HG02943 (cell line): Measurements from ENCODE around the gene NDUFA3.
"Not testable (repeated sequence)": the region's sequence is repeated elsewhere in the genome, so short reads cannot be mapped to it uniquely, and the experiment has no call there.

ENCODE experiments used
- ATAC-seq: cut with Tn5 transposase; IDR thresholded peaks from one replicate; pipeline ENCODE4 v1.9.1; 2021; ENCODE audit warnings: mild to moderate bottlenecking, low read depth, moderate library complexity; ENCODE audit not compliant: unreplicated experiment

NDUFA3 gene

DNA sequence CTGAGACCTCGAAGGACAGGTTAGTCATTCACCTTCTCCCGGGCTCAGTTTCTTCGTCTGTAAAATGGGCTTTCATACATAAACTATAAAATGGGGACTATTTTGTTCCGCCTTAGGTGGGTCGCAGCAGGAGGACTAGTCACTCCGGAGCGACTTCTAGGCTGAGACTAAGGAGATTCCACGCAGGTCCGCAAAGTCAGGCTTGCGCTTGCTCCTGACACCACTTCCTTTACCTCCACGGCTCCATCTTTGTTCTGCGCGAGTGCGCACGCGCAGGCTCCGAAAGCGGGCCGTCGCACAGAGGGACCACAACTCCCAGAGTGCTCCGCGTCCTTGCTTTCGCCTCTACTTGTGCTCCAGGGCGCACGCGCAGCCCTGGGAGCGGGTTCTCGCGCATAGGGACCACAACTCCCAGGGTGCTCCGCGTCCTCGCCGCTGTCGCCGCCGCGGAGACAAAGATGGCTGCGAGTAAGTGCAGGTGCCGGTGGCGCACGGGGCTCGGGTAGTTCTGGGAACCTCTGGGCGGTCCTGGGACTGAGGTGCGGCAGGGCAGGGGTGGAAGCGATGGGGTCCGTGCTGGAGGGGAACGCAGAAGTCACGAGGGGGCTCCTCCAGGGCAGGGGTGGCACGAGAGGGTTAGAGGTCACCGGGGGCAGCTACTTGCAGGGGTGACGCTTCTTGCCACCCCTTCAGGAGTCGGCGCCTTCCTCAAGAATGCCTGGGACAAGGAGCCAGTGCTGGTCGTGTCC lies at the start of gene NDUFA3:
NDUFA3 (plus strand) TSS at position 435 of the 749 bp plus-strand sequence; CDS start at position 459, 24 bp downstream.
- ATAC-seq: peak; percentile 91

DNA sequence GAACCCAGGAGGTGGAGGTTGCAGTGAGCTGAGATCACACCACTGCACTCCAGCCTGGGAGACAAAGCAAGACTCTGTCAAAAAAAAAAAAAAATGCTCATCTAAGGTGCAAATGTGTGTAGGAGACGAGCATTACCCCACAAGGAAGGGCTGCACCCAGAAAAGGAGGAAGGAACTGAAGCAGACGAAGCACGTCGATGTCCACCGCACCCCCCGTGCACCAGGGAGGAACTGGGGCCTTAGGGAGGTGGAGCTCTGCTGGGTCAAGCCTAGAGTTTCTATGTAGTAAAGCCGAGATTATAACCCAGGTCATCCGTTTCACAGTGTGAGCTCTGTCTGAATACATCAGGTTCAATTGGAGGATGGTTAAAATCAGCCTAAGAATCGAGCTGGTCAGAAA lies 40.0 kb upstream of the NDUFA3 start:
- ATAC-seq: no peak

DNA sequence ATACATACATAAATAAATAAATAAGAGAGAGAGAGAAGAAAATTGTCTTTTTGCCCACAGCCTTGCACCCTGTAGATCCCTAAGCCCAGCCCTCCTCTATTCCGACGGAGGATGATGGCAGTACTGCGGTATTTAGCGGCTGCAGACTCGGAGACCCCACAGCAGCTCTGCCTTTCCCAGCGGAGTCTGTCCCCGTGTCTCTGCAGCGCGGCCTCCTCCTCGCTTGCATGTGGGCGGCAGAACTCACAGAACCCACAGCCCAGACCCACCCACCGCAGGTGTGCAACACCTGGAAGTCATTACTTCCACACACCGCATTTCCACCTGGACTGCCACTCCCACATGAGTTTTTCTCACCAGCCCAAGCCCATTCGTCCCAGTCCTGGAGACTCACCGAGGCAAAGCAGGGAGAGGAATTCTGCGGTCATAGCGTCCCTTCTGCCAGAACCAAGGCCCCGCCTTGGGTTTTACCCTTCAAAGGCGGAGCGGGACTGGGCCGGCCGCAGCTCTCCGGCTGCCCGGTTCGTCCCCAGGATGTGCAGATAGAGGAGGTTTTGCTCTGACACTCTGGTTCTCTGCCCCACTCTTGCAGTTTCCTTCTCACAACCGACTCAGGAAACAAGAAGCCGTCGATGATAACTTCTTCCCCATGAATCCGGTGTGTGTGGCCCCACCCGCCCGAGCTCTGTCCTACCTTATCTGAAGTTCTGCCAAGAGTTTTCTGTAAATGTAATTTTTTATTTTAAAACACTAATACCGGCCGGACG lies 39.1 kb upstream of the NDUFA3 start, which contains the start of gene VSTM1:
VSTM1 (minus strand) TSS at position 548 of the 767 bp plus-strand sequence; CDS start at position 428, 120 bp downstream.
- ATAC-seq: no peak

DNA sequence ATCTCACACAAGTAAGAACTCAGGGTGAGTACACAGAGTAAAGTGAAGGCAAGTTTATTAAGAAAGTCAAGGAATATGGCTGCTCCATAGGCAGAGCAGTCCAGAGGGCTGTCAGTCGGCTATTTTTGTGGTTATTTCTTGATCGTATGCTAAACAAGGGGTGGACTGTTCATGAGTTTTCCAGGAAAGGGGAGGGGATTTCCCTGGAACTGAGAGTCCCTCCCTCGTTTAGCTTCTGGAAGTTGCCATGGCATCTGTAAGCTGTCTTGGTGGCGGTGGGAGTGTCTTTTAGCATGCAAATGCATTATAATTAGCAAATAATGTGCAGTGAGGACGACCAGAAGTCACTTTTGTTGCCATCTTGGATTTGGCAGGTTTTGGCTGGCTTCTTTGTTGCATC lies 33.2 kb upstream of the NDUFA3 start:
- ATAC-seq: no peak

DNA sequence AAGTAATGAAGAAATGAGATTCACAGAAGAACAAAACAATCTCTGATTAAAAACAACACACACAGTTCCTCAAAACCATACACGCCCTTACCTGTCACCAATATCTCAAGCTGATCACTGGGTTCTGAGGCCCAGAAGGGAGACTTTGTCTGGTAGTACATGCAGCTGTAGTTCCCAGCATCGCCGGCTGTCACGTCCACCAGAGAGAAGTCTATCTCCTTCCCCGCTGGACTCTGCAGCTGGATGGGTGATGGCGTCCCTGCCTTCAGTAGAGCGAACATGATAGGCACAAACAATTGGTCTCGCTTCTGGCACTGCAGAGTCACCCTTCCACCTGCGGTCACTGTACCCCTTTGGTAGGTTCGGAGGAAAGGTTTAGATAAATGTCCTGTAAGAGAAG lies 28.8 kb upstream of the NDUFA3 start:
- no peak for ATAC-seq

DNA sequence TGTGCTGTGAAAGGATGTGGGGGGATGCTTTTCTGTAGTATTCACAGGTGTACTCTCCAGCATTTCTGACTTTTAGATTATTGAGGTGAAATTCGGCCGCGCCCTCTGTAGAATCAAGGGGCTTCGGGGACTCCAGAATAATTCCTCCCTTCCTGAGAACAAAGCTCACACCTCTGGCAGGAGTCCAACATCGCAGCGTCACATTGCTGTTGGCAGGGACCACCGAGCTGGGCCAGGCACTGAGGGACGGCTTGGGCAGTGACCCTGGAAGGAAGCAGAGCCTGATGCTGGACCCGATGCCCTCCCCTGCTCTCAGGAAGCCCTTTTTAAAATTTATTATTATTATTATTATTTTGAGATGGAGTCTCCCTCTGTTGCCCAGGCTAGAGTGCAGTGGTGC lies 27.8 kb upstream of the NDUFA3 start:
- no peak for ATAC-seq

DNA sequence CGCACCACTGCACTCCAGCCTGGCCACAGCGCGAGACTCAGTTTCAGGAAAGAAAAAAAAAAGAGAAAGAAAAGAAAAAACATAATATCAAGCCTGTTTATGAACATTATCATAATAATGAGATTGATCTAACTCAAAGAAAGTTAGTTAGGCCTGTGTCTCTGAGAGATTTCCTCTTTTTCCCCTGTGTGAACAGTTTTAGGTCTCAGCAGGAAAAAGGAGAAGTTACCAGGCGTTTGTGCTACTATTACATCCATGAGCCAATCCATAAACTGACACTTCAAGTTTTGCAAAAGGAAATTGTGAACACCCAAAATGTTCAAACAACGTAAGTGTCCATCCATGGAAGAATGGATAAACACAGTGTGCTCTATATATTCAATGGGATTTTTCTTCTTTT lies 25.3 kb upstream of the NDUFA3 start:
- no peak for ATAC-seq

DNA sequence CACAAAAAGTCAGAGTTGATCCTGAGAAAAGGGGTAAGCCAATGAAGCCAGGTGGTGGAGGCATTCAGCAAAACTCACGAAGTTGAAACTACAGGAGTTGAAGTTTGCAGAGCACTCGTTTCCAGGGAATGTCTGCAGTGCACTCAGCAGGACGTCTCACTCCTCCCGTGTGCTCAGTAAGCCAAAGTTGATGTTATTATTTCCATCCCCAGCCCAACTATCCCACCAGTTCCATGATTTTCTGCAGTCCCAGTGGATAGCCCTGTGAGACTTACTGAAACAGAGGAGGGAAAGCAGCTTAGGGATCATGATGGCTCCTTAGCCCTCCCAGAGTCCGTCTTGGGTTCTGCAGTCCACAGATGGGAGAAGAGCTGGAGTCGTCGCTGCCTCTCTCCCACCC lies 21.6 kb upstream of the NDUFA3 start, which contains the start of gene TARM1:
TARM1 (minus strand) TSS at position 334 of the 400 bp plus-strand sequence; CDS start at position 309, 25 bp downstream.
- ATAC-seq: no peak

DNA sequence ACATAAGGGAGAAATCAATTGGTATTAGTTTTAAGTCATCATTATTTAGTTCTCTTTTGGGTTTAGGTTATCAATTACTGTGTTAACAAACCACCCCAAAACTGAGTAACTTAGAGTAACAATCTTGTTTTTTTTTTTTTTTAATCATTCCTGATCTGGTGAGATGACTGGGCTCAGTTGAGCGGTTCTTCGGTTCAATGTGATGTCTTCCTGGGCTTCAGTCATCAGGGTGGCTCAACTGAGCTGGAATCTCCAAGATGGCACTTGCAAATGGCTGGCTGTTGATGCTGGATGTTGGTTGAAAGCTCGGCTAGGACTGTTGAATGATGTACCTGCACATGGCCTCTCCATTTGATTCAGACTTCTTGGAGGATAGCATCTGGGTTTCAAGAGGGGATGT lies 18.2 kb upstream of the NDUFA3 start:
- ATAC-seq: no peak

DNA sequence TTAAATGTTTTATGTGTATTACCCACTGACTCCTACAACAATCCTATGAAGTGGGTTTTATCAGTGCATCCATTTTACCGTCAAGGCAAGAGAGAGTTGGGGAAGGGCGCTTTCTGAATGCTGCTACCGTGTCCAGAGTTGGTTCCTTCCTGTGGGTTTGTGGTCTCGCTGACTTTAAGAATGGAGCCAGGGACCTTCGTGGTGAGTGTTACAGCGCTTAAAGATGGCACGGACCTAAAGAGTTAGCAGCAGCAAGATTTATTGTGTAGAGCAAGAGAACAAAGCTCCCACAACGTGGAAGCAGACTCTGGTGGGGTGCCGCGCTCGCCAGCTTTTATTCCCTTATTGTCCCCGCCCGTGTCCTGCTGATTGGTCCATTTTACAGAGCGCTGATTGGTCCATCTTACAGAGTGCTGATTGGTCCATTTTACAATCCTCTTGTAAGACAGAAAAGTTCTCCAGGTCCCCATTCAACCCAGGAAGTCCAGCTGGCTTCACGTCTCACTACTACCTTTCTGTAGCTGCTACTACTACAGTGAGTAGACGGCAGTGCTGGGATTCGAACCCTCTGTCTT lies 8.1 kb upstream of the NDUFA3 start:
- ATAC-seq: no peak

DNA sequence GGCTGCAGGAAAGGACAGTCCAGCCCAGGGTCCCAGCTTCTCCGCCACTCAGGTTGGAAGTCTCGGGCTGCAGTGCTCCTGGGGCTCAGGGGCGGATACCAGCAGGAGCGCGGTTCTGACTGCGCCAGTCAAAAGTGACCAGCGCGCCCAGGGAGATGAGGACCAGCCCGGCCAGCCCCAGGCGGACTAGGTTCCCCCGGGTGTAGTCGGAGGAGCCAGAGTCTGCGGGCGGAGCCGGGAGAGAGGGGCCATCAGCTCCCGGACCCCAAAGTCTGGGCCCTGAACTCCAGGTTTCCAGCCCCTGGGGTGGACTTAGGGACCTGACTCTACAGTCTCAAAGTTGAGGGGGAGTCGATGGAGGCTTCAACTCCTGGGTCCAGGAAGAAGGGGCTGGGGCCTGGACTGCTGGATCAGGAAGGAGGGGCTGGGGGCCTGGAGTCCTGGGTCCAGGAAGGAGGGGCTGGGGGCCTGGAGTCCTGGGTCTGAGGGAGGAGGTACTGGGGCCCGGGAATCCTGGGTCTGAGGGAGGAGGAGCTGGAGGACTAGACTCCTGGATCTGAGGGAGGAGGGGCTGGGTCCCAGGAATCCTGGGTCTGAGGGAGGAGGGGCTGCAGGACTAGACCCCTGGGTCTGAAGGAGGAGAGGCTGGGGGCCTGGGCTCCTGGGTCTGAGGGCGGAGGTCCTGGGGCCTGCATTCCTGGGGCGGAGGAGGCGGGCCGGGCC lies 7.4 kb upstream of the NDUFA3 start:
- no peak for ATAC-seq

DNA sequence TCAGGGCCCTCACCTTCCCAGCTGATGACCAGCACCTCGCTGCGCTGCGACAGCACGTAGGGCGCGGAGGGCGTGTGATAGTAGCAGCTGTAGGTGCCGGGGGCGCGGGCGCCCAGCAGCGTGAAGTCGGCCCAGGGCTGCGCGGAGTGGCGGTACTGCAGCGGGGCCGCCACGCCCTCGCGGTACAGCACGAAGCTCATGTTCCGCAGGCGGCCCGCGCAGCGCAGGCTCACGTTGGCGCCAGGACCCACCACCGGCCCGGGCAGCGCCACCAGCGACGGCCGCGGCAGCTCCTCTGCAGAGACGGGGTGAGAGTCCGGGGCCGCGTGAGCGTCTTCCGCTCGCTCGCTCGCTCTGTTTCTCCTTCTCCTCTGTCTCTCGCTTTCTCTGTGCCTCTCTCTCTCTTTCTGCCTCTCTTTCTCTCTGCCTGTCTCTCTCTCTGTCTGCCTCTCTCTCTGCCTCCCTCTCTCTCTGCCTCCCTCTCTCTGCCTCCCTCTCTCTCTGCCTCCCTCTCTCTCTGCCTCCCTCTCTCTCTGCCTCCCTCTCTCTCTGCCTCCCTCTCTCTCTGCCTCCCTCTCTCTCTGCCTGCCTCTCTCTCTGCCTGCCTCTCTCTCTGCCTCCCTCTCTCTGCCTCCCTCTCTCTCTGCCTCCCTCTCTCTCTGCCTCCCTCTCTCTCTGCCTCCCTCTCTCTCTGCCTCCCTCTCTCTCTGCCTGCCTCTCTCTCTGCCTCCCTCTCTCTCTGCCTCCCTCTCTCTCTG lies 6.6 kb upstream of the NDUFA3 start:
- not testable (repeated sequence) for ATAC-seq

DNA sequence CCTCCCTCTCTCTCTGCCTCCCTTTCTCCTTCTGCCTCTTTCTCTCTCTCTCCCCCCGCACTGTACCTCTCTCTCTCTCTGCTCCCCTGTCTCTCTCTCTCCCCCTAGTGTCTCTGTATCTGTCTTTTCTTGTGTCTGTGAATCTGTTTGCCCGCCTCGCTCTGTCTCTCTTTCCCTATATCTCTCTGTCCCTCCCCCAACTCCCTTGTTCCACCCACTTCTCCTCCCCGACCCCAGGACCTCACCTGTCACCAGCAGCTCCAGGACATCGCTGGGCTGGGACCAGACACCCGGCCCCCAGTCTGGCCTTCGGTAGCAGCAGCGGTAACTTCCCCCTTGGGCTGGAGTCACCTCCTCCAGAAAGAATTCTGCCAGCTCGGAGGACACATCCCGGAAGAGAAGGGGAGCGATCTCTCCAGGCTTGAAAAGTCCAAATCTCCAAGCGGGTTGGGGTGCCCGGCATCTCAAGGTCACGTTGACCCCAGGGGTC lies 6.0 kb upstream of the NDUFA3 start:
- no peak for ATAC-seq

DNA sequence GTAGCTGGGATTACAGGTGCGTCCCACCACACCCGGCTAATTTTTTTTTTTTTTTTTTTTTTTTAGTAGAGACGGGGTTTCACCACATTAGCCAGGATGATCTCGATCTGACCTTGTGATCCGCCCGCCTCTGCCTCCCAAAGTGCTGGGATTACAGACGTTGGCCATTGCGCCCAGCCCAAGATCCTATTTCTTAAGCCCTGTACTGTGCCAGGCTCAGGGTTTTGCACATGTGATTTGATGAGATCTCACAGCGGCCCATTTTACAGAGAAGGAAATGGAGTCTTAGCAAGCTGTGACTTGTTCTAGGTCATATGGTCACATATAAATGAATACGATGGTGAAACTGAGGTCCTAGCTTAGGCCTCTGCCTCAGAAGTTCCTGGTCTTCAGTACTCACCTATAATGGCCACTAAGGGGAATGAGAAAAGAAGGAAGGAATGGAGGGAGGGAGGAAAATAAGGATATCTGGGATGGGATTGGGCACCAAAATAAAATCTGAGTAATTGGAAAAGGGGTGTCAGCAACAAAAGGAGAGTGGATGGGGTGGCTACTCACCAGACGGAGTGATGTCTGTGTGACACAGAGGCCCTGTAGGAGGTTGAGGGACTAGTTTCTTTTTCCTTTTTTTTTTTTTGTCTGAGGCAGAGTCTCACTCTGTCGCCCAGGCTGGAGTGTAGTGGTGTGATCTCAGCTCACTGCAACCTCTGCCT lies 3.3 kb upstream of the NDUFA3 start:
- ATAC-seq: no peak

DNA sequence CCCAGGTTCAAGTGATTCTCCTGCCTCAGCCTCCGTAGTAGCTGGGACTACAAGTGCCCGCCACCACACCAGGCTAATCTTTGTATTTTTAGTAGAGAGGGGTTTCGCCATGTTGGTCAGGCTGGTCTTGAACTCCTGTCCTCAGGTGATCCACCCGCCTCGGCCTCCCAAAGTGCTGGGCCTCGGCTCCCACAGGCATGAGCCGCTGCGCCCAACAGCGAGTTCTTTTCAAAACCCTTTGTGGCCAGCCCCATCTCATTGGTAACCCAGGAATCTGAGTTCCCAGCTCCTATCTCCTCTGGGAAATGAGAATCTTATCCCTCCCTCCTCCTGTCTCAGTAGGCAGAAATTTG lies 2.8 kb upstream of the NDUFA3 start:
- not testable (repeated sequence) for ATAC-seq

DNA sequence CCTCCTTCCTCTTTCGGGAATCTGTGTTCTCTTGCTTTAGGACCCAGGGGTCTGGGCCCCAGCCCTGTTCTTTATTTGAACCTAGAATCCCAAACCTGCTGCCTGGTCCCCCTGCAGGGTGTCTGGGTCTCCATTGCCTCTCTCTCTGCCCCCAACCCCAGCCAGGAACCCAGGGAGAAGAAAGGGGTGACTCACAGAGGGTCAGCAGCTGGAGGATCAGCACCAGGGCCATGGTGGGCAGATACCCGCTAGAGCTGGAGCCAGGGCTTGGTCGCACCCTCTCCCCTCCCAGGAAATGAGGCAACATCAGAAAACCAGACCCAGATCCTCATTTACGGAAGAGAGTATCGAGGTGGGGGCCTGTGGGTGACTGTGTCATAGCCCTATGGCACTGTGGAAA lies 2.1 kb upstream of the NDUFA3 start, which contains the start of gene OSCAR:
OSCAR (minus strand) TSS at position 243 of the 400 bp plus-strand sequence; CDS start at position 232, 11 bp downstream.
- no peak for ATAC-seq

DNA sequence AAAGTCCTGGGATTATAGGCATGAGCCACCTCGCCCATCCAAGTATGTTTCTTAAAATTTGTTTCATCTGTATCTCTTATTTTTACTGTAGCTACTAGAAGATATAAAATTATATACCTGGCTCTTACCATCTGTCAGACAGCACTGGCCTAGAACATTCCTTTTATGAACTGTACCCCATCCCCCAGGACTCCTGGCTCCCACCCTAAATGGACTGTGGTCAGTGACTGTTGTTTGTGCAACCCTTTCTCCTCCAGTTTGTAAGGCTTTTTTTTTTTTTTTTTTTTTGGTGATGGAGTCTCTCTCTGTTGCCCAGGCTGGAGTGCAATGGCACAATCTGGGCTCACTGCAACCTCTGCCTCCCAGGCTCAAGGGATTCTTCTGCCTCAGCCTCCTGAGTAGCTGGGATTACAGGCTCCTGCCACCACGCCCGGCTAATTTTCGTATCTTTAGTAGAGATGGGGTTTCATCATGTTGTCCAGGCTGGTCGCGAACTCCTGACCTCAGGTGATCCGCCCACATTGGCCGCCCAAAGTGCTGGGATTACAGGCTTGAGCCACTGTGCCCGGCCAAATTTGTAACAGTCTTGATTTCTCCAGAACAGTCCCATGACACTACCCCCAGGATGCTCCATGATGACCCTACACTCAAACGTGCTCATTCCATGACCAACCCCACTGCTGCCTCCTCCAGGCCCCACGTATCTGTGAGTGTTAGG lies 2.5 kb downstream of the NDUFA3 start:
- ATAC-seq: no peak

DNA sequence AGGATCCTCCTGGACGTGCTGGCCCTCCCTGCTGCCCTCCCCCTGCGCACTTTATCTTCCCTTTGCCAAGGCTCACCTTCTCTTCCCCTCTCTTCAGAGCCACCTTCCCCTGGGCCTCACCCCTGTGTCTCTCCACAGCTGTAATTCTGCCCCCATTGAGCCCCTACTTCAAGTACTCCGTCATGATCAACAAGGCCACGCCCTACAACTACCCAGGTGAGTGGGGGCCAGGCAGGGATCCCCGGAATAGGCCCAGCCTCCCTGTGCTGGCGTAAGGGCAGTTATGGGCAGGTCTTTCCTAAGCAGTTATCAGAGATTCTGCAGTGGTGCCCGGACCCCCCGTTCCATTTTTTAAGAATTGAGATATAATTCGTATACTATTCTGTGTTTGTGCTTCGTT lies 3.1 kb downstream of the NDUFA3 start:
- ATAC-seq: no peak
